HG03159 (cell line): ENCODE results near the gene ITPRID2.
"Not testable (repeated sequence)": the region's sequence is repeated elsewhere in the genome, so short reads cannot be mapped to it uniquely, and the experiment has no call there.

Experiments
- ATAC-seq: cut with Tn5 transposase; IDR thresholded peaks from one replicate; pipeline ENCODE4 v1.9.1; 2021; ENCODE audit warnings: mild to moderate bottlenecking, moderate library complexity; ENCODE audit not compliant: unreplicated experiment

Gene ITPRID2

DNA sequence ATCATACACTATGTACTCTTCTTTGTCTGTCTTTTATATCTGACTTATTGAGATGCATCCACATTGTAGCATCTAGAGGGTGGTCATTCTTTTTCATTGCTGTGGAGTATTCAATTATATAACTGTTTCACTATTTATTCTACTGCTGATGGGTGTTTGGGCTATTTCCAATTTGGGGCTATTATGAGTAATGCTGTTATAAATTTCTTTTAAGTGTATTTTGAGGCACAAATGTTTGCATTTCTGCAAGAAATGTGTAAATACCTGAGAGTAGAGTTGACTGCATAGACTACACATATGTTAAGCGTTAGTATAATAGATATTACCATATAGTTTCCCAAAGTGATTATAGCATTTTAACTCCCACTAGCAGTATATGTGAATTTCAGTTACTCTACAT is 67.2 kb downstream of the ITPRID2 start:
- no peak for ATAC-seq

DNA sequence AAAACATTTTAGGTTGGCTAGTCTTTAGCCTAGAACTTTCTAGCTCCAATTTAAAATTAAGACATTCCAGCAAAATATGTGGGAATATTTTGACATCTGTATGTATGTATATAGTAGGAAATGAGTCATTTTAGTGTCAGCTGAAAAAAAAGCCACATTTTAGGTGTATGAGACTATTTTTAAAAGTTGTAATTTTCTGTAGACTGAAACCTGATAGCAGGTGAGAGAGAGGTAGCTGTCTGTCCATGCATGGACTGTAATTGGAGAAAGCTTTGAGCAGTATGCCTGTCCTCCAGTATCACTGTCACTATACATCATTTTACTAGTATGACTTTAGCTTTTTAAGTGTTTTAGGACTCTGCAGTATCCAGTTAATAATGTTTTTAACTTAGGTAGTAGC is 68.0 kb downstream of the ITPRID2 start:
- ATAC-seq, result no peak

DNA sequence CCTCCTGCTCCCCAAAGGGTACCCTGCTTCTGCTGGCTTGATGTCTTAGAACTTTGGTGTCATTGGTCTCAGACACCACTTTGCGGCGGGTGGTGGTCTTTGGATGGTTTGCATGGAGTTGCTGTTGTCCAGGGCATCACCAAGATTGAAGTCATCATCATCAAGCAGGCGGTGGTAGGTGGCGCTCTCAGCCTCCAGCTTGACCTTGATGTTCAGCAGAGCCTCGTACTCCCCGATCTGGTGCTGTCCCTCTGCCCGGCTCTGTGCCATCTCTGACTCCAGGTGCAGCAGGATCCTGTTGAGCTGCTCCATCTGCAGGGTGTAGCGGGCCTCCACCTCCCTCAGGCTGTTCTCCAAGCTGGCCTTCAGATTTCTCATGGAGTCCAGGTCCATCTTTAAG is 69.6 kb downstream of the ITPRID2 start:
- not testable (repeated sequence) for ATAC-seq

DNA sequence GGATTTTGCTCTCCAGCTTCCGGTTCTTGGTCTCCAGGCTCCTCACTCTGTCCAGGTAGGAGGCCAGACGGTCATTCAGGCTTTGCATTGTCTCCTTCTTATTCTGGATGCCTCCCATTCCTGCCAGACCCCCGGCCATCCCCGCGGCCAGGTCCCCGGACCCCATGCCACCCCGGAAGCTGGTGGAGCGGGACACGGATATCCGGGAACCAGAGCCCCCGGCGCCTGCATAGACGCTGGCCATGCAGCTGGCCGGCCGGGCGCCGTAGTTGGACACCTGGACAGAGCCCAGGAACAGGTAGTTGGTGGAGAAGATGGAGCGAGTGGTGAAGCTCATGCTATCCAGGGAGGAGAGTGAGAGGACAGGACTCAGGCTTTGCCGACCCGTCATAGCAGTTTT is 70.6 kb downstream of the ITPRID2 start:
- ATAC-seq, result no peak

DNA sequence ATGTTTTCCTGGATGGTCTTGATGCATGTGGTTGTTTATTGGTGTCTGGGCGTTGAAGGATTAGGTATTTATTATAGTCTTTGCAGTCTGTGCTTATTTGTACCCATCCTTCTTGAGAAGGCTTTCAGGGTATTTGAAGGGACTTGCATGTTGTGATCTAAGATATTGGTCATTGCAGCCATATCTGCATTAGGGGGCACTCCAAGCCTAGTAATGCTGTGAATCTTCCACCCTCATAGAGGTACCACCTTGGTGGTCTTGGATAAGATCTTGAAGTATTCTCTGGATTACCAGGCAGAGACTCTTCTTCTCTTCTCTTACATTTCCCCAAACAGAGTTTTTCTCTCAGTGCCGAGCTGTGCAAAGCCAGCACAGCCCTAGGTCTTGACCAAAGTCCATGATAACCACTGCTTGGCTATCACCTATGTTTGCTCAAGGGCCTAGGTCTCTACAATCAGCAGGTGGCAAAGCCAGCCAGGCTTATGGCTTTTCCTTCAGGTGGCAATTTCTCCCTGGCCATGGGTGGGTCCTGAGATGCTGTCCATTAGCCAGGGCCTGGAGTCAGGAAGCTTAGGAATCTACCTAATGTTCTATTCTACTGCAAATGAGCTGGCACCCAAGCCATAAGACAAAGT is 78.7 kb downstream of the ITPRID2 start:
- ATAC-seq, result no peak

DNA sequence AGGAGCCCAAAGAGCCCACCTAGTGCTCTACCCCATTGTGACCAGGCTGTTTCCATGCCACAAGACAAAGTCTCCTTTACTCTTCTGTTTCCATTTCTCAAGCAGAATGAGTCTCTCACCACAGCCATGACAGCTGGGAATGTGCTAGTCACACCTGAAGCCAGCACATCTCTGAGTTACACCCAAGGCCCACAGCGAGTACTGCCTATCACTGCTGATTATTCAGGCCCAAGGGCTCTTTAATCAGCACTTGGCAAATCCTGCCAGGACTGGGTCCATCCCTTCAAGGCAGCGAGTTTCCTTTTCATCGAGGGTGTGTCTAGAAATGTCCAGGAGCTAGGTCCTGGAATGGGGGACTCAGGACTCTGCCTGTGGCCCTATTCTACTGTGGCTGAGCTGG is 79.5 kb downstream of the ITPRID2 start:
- no peak for ATAC-seq

DNA sequence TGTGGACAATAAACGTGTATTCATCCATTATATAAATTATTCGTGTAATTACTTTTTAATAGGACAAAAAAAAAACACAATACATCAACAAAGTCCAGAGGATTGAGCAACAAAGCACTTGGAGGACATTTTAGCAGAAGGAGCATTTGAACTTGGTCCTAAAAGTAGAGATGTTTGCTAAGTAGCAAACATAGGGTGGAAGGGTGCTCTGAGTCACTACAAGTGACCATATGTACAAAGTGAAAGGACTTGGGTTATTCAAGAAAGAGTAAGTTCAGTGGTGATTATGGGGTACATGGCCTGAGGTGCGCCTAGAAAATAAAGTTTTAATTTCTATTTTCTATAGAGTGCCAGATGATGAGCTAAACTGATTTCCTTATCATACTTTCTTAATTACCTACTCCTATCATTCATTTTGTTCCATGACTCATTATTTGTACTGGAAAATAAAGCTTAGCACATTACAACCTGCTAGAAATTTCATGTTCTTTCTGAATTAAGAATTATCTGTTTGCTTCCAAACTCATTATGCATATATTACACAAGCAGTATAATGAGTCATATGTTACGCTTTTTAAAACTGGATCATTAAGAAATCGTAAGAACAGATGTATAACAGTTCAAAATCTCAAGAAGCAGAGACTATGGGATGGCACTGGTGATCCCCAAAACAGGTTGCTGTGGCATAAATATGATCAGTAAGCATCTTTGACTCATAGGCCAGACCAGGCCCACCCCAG is 81.1 kb downstream of the ITPRID2 start:
- ATAC-seq, result no peak

DNA sequence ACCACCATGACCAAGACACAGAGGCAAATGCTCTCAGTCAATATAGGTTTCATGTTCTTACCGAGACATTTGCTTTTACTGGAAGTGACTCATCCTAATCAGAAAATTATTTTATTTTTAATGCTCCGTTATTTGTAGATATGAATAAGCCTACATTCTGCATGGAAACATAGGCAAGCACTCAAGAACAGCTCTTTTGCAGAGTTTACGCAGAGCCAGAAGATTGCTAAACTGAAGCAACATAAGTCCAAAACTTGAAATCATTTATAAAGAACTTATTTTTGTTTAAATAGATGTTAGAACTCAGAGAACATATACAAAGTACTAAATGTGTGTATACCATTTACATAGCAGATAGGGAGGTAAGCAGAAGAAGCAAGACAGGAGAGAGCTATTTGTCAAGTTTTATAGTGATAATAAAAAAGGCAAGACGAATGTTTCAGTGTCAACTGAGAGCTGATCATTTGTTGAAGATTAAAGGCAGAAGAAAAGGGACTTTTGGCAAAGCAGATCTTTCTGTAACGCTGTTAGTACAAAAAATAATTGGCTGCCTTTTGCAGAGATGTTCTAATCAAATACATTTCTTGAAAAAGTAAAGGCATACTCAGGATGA is 81.7 kb downstream of the ITPRID2 start:
- ATAC-seq, result no peak

DNA sequence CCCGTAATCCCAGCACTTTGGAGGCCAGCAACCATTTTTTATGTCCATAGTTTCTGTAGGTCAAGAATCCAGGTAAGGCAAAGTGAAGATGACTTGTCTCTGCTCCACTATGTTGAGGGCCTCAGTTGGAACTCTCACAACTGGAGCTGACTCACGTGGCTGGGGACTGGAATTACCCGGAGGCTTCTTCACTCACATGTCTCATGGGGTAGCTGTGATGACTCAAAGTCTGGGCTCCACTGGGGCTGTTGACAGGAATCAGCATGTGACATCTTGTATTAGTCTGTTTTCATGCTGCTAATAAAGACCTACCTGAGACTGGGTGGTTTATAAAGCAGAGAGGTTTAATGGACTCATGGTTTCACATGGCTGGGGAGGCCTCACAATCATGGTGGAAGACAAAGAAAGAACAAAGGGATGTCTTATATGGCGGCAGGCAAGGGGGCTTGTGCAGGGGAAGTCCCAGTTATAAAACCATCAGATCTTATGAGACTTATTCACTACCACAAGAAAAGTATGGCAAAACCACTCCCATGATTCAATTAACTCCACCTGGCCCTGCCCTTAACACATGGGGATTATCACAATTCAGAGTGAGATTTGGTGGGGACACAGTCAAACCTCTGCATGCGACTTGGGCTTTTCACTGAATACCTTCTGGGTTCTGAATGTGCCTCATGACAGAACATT is 86.3 kb downstream of the ITPRID2 start:
- no peak for ATAC-seq

DNA sequence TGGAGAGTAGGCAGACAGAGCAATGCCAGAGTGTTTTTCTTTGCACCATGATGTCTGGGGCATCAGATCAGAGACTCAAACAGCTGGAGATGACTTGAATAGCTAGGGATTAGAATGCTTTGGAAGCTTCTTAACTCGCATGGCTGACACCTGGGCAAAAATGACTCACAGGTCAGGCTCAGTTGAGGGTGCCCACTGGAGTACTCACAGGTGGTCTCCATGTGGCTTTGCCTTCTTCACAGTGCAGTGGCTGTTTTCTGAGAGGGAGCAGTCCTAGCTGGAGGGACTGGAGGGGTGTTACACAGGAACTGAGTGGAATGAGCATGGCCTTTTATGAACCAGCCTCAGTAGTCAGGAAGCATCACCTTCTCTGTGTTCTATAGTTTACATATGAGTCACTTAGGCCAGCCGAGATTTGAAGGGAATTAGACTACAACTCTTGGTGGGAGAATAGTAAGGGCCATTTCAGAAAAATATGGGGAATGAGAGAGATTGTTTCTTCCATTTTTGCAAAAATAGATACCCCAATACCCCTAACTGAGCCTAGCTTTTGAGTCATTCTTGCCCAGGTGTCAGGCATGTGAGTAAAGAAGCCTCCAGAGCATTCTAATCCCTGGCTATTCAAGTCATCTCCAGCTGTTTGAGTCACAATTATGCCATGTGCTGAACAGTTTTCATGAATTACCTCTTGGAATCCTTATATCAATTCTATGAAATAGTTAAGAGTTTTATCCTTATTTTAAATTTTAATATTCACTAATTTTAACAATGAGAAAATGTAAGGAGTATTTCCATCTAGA is 87.0 kb downstream of the ITPRID2 start:
- ATAC-seq, result no peak
